HT-29 (cell line): Measurements from ENCODE around the gene COQ8A. TPM values are rescaled to one million over a fixed set of nuclear protein-coding genes. Genes with fewer than 3 reads are reported as not detected.
"Not testable (repeated sequence)": the region's sequence is repeated elsewhere in the genome, so short reads cannot be mapped to it uniquely, and the experiment has no call there.

ENCODE experiments used
- DNase-seq: peaks from one replicate; pipeline ENCODE4 v3.0.0-alpha.2; 2015; ENCODE audit warnings: low spot score
- total RNA-seq: library from RNA; depleted of rRNA; stranded (reverse); fragments of >200 nt; shearing (Covaris generic); gene quantifications from 2 replicates; pipeline ENCODE4 v1.2.3, GENCODE V29; 2014

Gene COQ8A
- total RNA-seq, 1 experiment from 2014 or later: 41.0 TPM

- no peak for DNase-seq
These were observed 43.9 kb downstream of the COQ8A start for GRCh38 chr1:226983992-226984364.

- DNase-seq: no peak
These were observed 44.6 kb downstream of the COQ8A start for GRCh38 chr1:226984521-226985238.

- no peak for DNase-seq
These were observed 45.2 kb downstream of the COQ8A start for GRCh38 chr1:226985239-226985838.

- DNase-seq: no peak
These were observed 45.9 kb downstream of the COQ8A start for GRCh38 chr1:226985839-226986463.

GRCh38 chr1:226986496-226987178 lies 46.5 kb downstream of the COQ8A start:
- DNase-seq: no peak

GRCh38 chr1:226987179-226987536 lies 47.1 kb downstream of the COQ8A start:
- no peak for DNase-seq

GRCh38 chr1:226987623-226988333 lies 47.7 kb downstream of the COQ8A start:
- DNase-seq: no peak

GRCh38 chr1:226988334-226988666 lies 48.2 kb downstream of the COQ8A start:
- DNase-seq: no peak

- no peak for DNase-seq
These were observed 49.2 kb downstream of the COQ8A start for GRCh38 chr1:226989085-226989920.

- no peak for DNase-seq
These were observed 50.1 kb downstream of the COQ8A start for GRCh38 chr1:226990133-226990716.

- no peak for DNase-seq
These were observed 51.8 kb downstream of the COQ8A start for GRCh38 chr1:226991920-226992319.

- DNase-seq: no peak
These were observed 53.9 kb downstream of the COQ8A start for GRCh38 chr1:226993814-226994585.

- no peak for DNase-seq
These were observed 54.7 kb downstream of the COQ8A start for GRCh38 chr1:226994586-226995364.

- DNase-seq: no peak
These were observed 55.6 kb downstream of the COQ8A start for GRCh38 chr1:226995365-226996332.

GRCh38 chr1:226999579-226999978 lies 59.5 kb downstream of the COQ8A start:
- not testable (repeated sequence) for DNase-seq

GRCh38 chr1:227002531-227003049 lies 62.5 kb downstream of the COQ8A start:
- no peak for DNase-seq

GRCh38 chr1:227003165-227003564 lies 63.1 kb downstream of the COQ8A start:
- no peak for DNase-seq

- DNase-seq: no peak
These were observed 64.7 kb downstream of the COQ8A start for GRCh38 chr1:227004796-227005195.
